HL-60/S4 (cell line): Measurements from ENCODE around the gene SNX18.
"Not testable (repeated sequence)": the region's sequence is repeated elsewhere in the genome, so short reads cannot be mapped to it uniquely, and the experiment has no call there.

ENCODE experiments used
- in situ Hi-C: fragments of 300-500 bp; cut with MboI; formaldehyde crosslinking; loops from 2 replicates; pipeline ENCODE4 v1.14.3; 2022; ENCODE audit warnings: low sequenced_read_pairs

Gene SNX18

DNA sequence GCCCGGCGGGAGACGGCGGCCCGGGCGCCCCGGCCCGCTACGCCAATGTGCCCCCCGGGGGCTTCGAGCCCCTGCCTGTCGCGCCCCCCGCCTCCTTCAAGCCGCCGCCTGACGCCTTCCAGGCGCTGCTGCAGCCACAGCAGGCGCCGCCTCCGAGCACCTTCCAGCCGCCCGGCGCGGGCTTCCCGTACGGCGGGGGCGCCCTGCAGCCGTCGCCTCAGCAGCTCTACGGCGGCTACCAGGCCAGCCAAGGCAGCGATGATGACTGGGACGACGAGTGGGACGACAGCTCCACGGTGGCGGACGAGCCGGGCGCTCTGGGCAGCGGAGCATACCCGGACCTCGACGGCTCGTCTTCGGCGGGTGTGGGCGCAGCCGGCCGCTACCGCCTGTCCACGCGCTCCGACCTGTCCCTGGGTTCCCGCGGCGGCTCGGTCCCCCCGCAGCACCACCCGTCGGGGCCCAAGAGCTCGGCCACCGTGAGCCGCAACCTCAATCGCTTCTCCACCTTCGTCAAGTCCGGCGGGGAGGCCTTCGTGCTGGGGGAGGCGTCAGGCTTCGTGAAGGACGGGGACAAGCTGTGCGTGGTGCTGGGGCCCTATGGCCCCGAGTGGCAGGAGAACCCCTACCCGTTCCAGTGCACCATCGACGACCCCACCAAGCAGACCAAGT lies 723 bp downstream of the SNX18 start:
- in situ Hi-C loops = loop anchor here (25.0 kb wide), 1 partner anchor 344 kb away; no protein-coding TSS in a partner anchor

DNA sequence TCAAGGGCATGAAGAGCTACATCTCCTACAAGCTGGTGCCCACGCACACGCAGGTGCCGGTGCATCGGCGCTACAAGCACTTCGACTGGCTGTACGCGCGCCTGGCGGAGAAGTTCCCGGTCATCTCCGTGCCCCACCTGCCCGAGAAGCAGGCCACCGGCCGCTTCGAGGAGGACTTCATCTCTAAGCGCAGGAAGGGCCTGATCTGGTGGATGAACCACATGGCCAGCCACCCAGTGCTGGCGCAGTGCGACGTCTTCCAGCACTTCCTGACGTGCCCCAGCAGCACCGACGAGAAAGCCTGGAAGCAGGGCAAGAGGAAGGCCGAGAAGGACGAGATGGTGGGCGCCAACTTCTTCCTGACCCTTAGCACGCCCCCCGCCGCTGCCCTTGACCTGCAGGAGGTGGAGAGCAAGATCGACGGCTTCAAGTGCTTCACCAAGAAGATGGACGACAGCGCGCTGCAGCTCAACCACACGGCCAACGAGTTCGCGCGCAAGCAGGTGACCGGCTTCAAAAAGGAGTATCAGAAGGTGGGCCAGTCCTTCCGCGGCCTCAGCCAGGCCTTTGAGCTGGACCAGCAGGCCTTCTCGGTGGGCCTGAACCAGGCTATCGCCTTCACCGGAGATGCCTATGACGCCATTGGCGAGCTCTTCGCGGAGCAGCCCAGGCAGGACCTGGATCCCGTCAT lies 1.4 kb downstream of the SNX18 start:
- in situ Hi-C loops = loop anchor here (25.0 kb wide), 1 partner anchor 343 kb away; no protein-coding TSS in a partner anchor

DNA sequence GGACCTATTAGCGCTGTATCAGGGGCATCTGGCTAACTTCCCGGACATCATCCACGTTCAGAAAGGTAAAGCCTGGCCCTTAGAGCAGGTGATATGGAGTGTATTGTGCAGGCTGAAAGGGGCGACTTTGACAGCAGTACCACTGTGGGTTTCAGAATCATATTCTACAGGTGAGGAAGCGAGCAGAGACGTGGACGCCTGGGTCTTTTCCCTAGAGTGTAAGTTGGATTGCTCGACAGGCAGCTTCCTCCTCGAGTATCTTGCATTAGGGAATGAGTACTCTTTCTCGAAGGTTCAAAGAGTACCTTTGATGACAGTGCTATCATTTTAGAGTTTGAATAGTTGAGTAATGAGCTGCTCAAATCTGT lies 1.9 kb downstream of the SNX18 start:
- in situ Hi-C loops = loop anchor here (25.0 kb wide), 1 partner anchor 343 kb away; no protein-coding TSS in a partner anchor

DNA sequence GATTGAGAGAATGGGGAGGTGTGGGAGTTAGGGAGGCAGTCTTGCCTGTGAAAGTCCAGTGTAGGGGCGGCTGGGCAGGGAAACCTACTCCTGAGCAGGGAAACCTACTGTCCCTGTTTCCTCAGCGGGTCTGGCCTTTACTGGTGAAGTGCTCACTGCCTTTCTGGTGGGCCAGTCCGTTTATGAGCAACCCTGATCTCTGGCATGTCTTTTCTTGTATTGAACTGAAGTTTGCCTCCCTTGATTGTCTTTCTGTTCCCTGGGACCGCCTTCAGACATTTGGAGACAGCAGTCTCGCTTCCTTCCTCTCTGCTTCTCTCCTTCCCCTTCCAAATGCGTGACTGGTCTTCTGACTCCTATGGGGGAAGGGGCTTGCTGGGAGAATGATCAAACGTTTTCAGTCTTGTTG lies 2.9 kb downstream of the SNX18 start:
- in situ Hi-C loops = loop anchor here (25.0 kb wide), 1 partner anchor 342 kb away; no protein-coding TSS in a partner anchor

DNA sequence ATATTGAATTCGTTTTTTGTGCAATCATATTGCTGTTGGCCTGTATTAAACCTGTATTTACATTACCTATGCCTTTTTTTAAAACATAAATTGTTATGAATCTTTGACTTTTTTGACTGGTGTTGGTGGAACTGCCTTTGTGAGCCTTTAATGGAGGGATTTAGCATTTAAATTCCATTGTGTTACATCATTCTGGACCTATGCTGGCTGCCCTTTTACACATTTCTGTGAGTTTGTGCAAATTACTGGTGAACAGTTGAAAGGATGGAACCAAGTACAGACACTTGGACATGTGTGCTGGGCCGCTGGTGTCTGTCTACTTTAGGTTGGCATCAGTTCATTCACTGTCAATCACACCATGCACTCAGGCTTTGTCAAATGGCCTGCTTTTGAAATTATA lies 3.4 kb downstream of the SNX18 start:
- in situ Hi-C loops = loop anchor here (25.0 kb wide), 1 partner anchor 341 kb away; no protein-coding TSS in a partner anchor

DNA sequence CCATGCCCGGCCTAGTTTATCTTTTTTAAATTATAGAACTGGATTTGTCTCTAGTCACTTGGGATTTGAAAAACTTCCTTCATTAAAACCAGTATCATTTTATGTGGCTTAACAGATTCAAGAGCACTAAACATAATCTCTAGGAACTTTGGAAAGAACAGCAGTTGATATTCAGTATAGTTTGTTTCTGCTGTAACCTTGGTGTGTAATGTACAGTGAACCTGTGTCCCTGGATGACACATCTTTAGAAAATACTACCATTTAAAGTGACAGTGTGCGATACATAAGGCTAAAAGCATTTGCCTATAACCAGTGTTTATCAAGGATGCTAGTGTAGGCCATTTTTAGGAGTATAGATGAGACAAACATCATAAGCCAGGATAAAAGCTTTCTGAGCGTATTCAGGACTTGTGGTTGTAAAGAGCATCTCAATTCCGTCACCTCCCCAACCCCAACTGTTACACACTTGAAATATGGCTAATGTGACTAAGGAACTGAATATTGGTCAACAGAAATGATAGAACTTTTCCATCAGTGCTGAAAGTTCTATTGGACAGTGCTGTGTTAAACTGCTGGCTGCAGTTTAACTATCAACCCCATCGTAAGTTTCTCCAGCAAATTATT lies 4.4 kb downstream of the SNX18 start:
- in situ Hi-C loops = loop anchor here (25.0 kb wide), 1 partner anchor 340 kb away; no protein-coding TSS in a partner anchor

DNA sequence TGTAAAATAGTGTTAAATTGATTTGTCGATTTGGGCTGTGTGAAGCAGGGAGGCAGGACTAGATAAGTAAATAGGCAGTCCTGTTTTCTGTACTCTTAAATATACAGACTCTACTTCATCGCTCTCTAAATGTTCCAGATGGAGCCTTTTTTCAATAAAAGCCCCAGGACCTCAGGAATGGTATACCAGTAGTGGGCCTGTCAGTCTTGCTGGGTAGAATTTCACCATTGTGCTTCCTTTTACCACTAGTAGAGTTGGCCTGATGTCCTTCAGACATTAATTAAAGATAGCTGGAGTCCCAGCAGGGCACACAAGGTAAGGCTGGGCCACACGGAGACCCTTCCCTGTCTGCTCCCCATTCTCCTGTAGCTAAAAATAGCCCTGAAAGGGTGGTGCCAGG lies 6.0 kb downstream of the SNX18 start:
- in situ Hi-C loops = loop anchor here (25.0 kb wide), 1 partner anchor 339 kb away; no protein-coding TSS in a partner anchor

DNA sequence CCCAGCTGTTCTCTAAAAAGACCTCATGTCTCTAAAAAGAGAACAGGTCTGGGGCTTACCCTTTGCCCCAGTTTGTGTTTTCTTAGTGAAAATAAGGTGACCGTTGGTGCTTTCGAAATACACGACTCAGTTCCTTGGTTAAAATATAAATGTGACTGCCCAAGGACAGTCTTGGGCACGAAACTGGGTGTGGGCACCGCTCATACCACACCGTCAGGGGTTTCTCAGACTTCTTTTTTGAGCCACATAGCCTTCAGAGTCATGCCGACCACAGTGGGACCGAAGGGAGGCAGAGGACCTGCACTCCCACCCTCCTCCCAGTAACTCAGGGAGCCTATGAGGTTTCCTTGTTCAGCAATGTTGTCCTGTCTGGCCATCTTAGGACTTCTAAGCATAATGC lies 6.5 kb downstream of the SNX18 start:
- in situ Hi-C loops = loop anchor here (25.0 kb wide), 1 partner anchor 338 kb away; no protein-coding TSS in a partner anchor

DNA sequence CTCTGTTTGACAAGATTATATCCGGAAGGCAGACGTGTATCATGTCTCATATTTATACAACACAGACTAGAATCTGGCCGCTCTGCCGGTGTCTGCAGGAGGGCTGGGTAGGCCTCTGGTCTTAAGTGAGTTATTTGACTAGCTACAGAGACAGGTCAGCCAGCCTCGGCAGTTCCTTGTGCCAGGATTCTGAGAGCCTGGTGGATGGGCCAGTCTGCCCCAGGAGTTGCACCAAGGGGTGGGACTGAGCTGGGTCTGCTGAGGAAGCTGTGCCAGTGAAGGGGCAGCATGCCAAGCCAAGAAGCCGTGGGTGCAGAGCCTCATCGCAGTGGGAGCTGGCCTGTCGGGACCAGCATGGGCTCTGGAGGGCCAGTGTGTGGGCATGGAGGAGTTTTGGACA lies 7.1 kb downstream of the SNX18 start:
- in situ Hi-C loops = loop anchor here (25.0 kb wide), 1 partner anchor 338 kb away; no protein-coding TSS in a partner anchor

DNA sequence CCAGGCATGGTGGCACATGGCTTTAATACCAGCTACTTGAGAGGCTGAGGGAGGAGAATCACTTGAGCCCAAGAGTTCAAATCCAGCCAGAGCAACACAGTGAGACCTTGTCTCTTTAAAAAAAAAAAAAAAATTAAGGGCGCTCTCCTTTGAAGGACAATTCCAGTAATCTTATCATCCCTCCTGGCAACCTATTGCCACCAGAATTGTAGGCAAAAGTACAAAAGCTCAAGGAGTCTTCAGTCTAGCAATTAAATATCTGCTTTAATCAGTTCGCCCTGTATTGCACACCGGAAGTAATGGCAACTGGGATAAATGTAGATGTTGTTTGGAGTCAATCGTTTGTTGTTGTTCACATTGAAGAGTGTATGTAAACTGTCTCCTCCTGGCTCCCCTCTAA lies 7.7 kb downstream of the SNX18 start:
- in situ Hi-C loops = no loop called here

DNA sequence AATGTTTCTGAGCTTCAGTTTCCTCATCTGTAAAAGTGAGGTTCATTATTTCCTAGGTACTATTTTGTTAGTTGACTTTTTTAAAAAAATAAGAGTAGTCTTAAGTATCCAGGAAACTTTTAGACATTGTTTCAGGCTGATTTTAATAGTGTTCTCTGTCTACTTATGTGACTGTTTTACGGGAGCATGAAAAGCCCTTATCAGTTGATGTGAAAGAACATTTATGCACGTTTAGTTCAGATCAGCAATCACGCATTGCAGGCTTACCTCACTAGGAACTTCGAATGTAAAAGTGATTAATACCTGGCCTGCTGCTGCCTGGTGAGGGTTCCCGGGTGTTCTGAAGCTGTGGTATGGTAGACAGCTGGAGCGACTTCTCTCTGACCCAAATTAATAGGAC lies 8.1 kb downstream of the SNX18 start:
- in situ Hi-C loops = no loop called here

DNA sequence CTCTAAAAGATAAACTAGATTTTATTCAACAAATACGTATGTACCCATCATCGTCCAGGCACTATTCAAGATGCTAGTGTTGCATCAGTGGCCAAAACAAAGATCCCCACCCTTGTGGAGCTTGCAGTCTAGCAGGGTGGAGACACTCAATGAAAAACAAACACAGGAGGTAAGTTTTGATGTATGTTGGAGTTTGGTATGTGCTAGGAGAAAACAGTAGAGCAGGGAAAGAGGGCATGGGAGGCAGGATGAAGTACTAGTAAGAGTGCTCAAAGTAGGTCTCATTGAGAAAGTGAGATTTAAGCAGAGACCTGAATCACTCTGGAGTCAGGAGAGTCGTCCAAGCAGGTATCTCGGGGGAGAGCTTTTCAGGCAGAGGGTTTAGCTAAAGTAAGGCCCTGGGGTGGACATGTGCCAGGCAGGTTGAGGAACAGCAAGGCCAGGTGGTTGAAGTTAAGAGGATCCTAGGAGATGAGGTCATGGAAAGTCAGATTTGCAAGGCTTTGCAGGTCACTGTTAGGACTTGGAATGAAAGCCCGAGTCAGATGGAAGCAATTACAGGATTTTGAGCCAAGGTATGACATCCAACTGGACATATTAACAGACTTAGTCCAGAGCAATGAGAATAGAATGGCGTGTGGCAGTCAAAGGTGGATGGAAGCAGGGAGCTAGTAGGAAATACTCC lies 9.2 kb downstream of the SNX18 start:
- in situ Hi-C loops = no loop called here

DNA sequence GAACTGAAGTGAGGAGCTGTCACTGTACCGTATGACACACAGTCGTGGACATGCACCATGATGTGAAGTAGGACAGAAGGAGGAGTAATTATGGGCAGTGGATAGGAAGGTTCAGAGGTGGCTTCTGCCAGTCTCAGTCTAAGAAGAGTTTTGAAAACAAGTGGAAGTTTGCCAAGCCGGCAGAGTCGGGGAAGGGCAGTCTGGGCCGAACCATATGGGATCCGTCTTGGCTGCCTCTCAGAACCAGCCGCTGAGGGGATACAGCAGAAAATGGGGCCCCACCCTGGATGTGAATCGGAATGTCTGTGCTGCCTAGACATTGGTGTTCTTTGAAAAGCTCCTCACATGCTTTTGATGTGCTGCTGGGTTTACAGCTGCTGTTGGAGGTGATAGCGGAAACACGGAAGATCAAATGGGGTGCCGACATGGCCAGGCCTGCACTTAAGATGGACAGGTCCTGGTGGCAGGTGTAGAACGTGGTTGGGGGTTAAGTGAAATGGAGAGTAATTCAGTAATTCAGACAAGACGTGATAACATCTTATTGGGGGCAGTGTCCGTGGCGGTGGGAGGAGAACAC lies 11.2 kb downstream of the SNX18 start:
- in situ Hi-C loops = no loop called here

DNA sequence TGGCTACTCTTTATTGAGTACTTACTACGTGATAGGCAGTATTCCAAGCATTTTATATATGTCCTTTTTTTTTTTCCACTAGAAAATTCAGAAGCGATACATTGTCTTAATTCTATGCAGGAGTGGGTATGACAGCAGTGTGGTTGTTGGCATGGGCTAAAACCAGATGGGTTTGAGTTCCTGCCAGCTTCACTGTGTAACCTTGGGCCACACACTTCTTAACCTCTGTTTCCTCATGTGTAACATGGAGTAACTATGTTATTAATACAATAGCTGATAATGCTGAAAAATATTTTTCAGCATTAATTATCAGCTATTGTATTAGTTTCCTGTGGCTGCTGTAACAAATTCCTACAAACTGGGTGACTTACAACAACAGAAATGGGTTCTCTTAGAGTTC lies 12.0 kb downstream of the SNX18 start:
- in situ Hi-C loops = no loop called here

DNA sequence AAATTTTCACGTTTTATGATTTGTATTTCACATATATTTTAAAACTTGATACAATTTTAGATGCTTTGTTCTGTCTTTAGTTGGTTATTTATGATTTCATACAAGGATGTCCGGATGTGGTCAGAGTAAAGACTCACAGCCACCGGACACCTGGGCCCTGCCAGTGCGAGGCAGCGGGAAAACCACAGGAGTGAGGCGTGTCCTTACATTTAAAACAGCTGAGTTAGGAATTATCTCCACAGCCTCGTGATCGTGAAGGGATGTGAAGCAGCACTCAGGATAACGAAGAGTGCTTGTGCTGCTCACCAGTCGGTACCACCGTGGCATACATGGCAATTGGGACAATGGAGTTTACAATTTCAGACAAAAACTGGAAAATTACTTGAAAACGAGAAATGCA lies 14.0 kb downstream of the SNX18 start:
- in situ Hi-C loops = no loop called here

DNA sequence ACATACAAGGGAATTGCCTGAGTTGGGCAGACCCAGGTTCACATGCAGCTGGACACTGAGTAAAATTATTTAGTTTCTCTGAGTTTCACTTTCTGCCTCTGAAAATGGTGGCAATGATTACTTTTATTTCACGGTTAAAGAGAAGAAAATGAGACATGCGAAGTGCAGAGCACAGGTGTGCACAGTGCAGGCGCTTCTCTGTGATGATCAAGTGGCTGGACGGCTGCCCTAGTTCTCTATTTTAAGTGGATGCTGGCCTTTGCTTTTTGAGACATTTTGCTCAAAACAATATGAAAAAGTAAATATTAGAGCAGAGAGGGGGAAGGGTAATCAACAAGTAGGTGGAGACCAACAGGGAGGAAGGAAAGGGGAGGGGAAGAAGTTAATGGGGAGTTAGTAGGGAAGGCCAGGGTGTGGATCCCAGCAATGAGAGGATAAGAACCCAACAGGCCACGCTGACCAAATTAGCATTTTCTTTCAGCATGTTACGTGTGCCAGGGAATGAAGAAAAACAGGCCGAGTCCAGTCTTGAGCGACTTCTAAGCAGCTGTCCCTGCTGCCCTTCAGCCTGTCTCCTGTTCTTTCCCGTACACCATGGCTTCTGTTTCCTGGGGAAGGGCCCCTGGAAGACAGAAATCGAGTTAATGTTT lies 16.1 kb downstream of the SNX18 start:
- in situ Hi-C loops = no loop called here

DNA sequence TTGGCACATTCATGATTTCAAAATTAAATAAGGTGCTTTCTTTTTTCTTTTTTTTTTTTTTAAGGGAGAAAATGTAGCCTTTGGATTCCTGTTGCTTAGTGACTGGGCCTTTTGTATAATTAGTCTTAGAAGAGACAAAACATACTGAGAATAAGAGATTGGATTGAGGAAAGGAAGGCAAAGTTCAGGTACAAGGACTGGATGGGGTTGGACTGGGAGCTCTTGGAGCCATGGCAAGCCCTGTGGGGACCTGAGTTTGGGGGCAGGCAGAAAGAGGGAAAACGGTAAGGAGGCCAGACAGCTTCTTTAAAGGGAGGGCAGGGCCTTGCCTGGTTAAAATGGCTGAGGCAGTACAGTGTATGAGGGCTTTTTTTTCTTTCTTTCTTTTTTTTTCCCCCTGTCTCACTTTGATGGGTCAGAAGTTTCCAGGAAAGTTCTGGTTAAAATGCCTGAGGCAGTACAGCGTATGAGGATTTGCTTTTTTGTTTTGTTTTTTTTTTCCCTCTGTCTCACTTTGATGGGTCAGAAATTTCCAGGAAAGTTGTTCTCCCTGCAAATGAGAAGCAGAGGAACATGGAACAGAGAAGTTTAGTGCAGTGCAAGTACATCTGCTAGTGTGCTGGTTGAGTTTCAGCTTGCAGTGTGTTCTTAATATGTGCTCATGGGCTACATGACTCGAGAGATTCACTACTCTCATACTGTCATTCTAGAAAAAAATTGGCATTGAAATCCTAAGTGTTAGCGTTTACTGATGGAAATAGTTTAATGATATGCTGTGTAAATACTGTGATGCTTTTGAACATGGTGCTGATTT lies 16.8 kb downstream of the SNX18 start:
- in situ Hi-C loops = no loop called here

DNA sequence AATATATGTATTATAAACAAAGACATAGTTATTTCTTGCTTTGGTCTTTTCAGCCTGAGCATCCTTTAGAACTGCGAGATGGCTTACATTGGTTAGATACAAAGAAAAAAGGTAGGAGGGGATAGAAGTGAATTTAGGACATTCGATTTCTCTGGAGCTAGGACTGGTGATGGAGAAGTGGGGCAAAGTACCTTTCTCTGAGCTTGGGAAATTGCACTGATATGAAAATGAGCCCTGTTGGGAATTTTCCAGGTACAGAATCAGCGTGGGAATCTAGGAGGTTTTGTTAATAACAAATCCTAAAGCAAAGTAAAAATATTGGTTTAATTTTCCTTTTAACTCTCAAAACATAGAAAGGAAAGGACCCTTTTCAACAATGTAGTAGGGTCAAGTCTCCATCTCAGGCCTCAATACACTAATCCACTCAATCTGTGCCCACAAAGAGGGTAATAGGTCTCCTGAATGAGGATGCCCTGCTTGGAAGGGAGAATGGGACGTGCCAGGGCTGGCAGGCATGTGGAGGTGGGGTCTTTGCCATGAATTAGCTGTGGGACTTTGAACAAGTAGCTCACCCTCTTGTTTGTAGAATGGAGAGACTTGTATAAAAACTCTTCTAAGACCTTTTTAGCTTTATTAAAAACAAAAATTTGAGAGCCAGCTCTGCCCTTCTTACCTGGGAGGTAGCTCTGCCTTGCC lies 17.7 kb downstream of the SNX18 start:
- in situ Hi-C loops = no loop called here

DNA sequence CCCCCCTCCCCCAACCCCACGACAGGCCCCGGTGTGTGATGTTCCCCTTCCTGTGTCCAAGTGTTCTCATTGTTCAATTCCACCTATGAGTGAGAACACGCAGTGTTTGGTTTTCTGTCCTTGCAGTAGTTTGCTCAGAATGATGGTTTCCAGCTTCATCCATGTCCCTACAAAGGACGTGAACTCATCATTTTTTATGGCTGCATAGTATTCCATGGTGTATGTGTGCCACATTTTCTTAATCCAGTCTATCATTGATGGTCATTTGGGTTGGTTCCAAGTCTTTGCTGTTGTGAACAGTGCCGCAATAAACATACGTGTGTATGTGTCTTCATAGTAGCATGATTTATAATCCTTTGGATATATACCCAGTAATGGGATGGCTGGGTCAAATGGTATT lies 18.8 kb downstream of the SNX18 start:
- in situ Hi-C loops = not testable (repeated sequence)
